ENCODE data around the gene NAV3.

Gene NAV3

GRCh38 chr12:77847680-77848431 is 17.2 kb downstream of the NAV3 start:
- no peak for DNase-seq (ENCODE audit: extremely low spot score)
- ChIA-PET CTCF (no interaction called here), POLR2A (no interaction called here)
- TF ChIP-seq ARNT (IDR thresholded peaks at IDR 0.05), result no peak
- TF ChIP-seq ZNF384 (IDR thresholded peaks at IDR 0.05), result no peak
- no peak for TF ChIP-seq HDGF (IDR thresholded peaks at IDR 0.05; ENCODE audit: borderline replicate concordance)
- TF ChIP-seq SP1 (IDR thresholded peaks at IDR 0.05), result no peak
- no peak for TF ChIP-seq NFRKB (IDR thresholded peaks at IDR 0.05)
- no peak for TF ChIP-seq SUZ12 (IDR thresholded peaks at IDR 0.05)
- no peak for TF ChIP-seq FOXK2 (IDR thresholded peaks at IDR 0.05)
- TF ChIP-seq L3MBTL2 (conservative IDR thresholded peaks at IDR 0.05), result no peak
- TF ChIP-seq CTBP1 (IDR thresholded peaks at IDR 0.05; ENCODE audit: borderline replicate concordance), result no peak
- no peak for TF ChIP-seq FOXA1 (IDR thresholded peaks at IDR 0.05)
- no peak for TF ChIP-seq PKNOX1 (IDR thresholded peaks at IDR 0.05)

- TF ChIP-seq NFRKB (IDR thresholded peaks at IDR 0.05), result no peak
- CTCF ChIA-PET, result no interaction called here
These were observed 19.4 kb downstream of the NAV3 start for GRCh38 chr12:77850129-77850528.

GRCh38 chr12:77850698-77851097 is 20.0 kb downstream of the NAV3 start:
- ChIA-PET CTCF (no interaction called here), POLR2A (no interaction called here)
- no peak for TF ChIP-seq HDGF (IDR thresholded peaks at IDR 0.05; ENCODE audit: borderline replicate concordance)
- TF ChIP-seq LEF1 (IDR thresholded peaks at IDR 0.05; ENCODE audit: borderline replicate concordance), result no peak
- no peak for TF ChIP-seq FOXM1 (IDR thresholded peaks at IDR 0.05; ENCODE audit: borderline replicate concordance)
- no peak for TF ChIP-seq BHLHE40 (IDR thresholded peaks at IDR 0.05; ENCODE audit: borderline replicate concordance)
- no peak for TF ChIP-seq CTBP1 (IDR thresholded peaks at IDR 0.05; ENCODE audit: borderline replicate concordance)
- TF ChIP-seq ELF4 (IDR thresholded peaks at IDR 0.05), result no peak
- no peak for TF ChIP-seq SP1 (IDR thresholded peaks at IDR 0.05)
- DNase-seq (ENCODE audit: extremely low spot score), result no peak

More at GRCh38 chr12:77850129-77850528, 19.4 kb downstream of the NAV3 start:
- no peak for DNase-seq (ENCODE audit: extremely low spot score)
- POLR2A ChIA-PET, result no interaction called here

GRCh38 chr12:77855548-77855947 is 24.9 kb downstream of the NAV3 start:
- peak; percentile 11 for DNase-seq (ENCODE audit: extremely low spot score)
- POLR2A ChIA-PET, result no interaction called here
- CTCF ChIA-PET, result interaction anchor here (1.1 kb wide), 1 partner anchor 13 kb away, joined by 3 read pairs; no protein-coding TSS in a partner anchor
- TF ChIP-seq TARDBP (IDR thresholded peaks at IDR 0.05) (no peak), PKNOX1 (IDR thresholded peaks at IDR 0.05) (peak; percentile 5; the same call in 1 of the 2 replicates)

- TF ChIP-seq PKNOX1 (IDR thresholded peaks at IDR 0.05) (peak; percentile 42; the same call in 1 of the 2 replicates), ARNT (IDR thresholded peaks at IDR 0.05) (no peak)
These were observed 30.6 kb downstream of the NAV3 start for GRCh38 chr12:77861317-77861716.

GRCh38 chr12:77865178-77865577 is 34.5 kb downstream of the NAV3 start:
- POLR2A ChIA-PET, result no interaction called here
- CTCF ChIA-PET, result no interaction called here
- TF ChIP-seq SUZ12 (IDR thresholded peaks at IDR 0.05), result no peak
- no peak for TF ChIP-seq ELF4 (IDR thresholded peaks at IDR 0.05)
- TF ChIP-seq FOXM1 (IDR thresholded peaks at IDR 0.05; ENCODE audit: borderline replicate concordance), result no peak
- no peak for TF ChIP-seq BHLHE40 (IDR thresholded peaks at IDR 0.05; ENCODE audit: borderline replicate concordance)
- no peak for TF ChIP-seq ARNT (IDR thresholded peaks at IDR 0.05)
- TF ChIP-seq HDGF (IDR thresholded peaks at IDR 0.05; ENCODE audit: borderline replicate concordance), result no peak
- DNase-seq (ENCODE audit: extremely low spot score), result no peak

More at GRCh38 chr12:77861317-77861716, 30.6 kb downstream of the NAV3 start:
- ChIA-PET POLR2A (no interaction called here), CTCF (no interaction called here)
- DNase-seq (ENCODE audit: extremely low spot score), result no peak

- POLR2A ChIA-PET, result no interaction called here
- TF ChIP-seq PKNOX1 (IDR thresholded peaks at IDR 0.05), result no peak
- no peak for TF ChIP-seq FOXK2 (IDR thresholded peaks at IDR 0.05)
- TF ChIP-seq BHLHE40 (IDR thresholded peaks at IDR 0.05; ENCODE audit: borderline replicate concordance), result no peak
- no peak for TF ChIP-seq LEF1 (IDR thresholded peaks at IDR 0.05; ENCODE audit: borderline replicate concordance)
- no peak for TF ChIP-seq TARDBP (IDR thresholded peaks at IDR 0.05)
- TF ChIP-seq FOXA1 (IDR thresholded peaks at IDR 0.05), result no peak
- TF ChIP-seq FOXM1 (IDR thresholded peaks at IDR 0.05; ENCODE audit: borderline replicate concordance), result no peak
- TF ChIP-seq NFRKB (IDR thresholded peaks at IDR 0.05), result no peak
- TF ChIP-seq CTBP1 (IDR thresholded peaks at IDR 0.05; ENCODE audit: borderline replicate concordance), result no peak
- no peak for TF ChIP-seq SP1 (IDR thresholded peaks at IDR 0.05)
- TF ChIP-seq ARNT (IDR thresholded peaks at IDR 0.05), result no peak
- no peak for TF ChIP-seq SUZ12 (IDR thresholded peaks at IDR 0.05)
- no peak for TF ChIP-seq ZNF384 (IDR thresholded peaks at IDR 0.05)
- no peak for TF ChIP-seq L3MBTL2 (conservative IDR thresholded peaks at IDR 0.05)
- no peak for TF ChIP-seq ELF4 (IDR thresholded peaks at IDR 0.05)
- no peak for TF ChIP-seq HDGF (IDR thresholded peaks at IDR 0.05; ENCODE audit: borderline replicate concordance)
- CTCF ChIA-PET, result no interaction called here
- no peak for DNase-seq (ENCODE audit: extremely low spot score)
These were observed 48.2 kb downstream of the NAV3 start for GRCh38 chr12:77878901-77879300.

Measured in HEK293T (cell line).